ENCODE results near the gene AS3MT. TPM values are rescaled to one million over a fixed set of nuclear protein-coding genes. Genes with fewer than 3 reads are reported as not detected.
A peak's percentile ranks its signal among the peaks of the same experiment; 100 is the strongest.

The AS3MT gene
- total RNA-seq, 2 experiments from 2014 or later, result 0.67 to 0.77 TPM

DNA sequence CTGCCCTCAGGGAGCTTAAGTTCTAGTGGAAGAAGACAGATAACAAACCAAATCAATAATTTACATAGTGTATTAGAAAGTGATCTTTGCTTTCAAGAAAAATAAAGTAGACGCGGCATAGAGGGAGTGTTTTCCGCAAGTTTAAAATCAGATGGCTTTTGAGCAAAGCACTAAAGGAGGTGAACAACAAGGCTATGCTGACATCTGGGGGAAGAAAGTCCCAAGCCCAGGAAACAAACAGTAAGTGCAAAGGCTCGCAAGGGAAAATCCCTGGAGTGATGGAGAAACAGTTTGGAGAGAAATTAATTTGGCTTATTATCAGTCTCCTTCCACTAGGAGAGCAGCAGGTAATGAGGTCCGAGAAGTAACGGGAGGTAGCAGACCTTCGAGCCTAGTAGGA lies 46.9 kb downstream of the AS3MT start:
- no peaks in the 10 kb centered on the region for H3K36me3 ChIP-seq (ENCODE audit: insufficient read depth, low read length)
- H3K4me3 ChIP-seq (ENCODE audit: low read length), result no peak overlapping the region
- POLR2A ChIA-PET, result no interaction called here
- intact Hi-C loops (cut with DNase I, micrococcal nuclease), result loop anchor here (2.0 to 5.0 kb wide), 7 partner anchors 136 to 764 kb away; partner anchors contain the start of genes WBP1L (in 2 of the 2), NOLC1 (in 1 of the 2) and NT5C2 (in 1 of the 2)
- H3K27me3 Mint-ChIP-seq, result peaks cover 32% of the 10 kb centered on the region
- H3K27ac ChIP-seq (ENCODE audit: low read depth in 1 of 2, low read length in 2 of 2), result no peak overlapping the region
- H3K4me1 ChIP-seq (ENCODE audit: insufficient read depth, low read length), result peaks cover 34% of the 10 kb centered on the region
- peaks cover 4 to 8% of the 10 kb centered on the region in 2 experiments for H3K27me3 ChIP-seq (ENCODE audit: control insufficient read depth in 1 of 2, insufficient read depth in 2 of 2, low read length in 2 of 2)
- CTCF ChIA-PET, result interaction anchor here (2.3 kb wide), 1 partner anchor 153 kb away, joined by 28 read pairs; no protein-coding TSS in a partner anchor
- peaks cover 39% of the 10 kb centered on the region for H3K4me1 Mint-ChIP-seq (ENCODE audit: low read depth)
- no peak for TF ChIP-seq CTCF (IDR thresholded peaks at IDR 0.05)
- H3K27ac Mint-ChIP-seq, result no peak overlapping the region
- peak overlapping the region; percentile 98 for H3K4me3 Mint-ChIP-seq
- H3K36me3 Mint-ChIP-seq (ENCODE audit: low read depth), result peaks cover 14% of the 10 kb centered on the region
- no peaks in the 10 kb centered on the region for H3K9me3 Mint-ChIP-seq
- DNase-seq, result no peak
- no peak for ATAC-seq (ENCODE audit: poor library complexity)
- no peaks in the 10 kb centered on the region for H3K9me3 ChIP-seq (ENCODE audit: control insufficient read depth in 1 of 2, insufficient read depth in 1 of 2, low read length in 2 of 2)

DNA sequence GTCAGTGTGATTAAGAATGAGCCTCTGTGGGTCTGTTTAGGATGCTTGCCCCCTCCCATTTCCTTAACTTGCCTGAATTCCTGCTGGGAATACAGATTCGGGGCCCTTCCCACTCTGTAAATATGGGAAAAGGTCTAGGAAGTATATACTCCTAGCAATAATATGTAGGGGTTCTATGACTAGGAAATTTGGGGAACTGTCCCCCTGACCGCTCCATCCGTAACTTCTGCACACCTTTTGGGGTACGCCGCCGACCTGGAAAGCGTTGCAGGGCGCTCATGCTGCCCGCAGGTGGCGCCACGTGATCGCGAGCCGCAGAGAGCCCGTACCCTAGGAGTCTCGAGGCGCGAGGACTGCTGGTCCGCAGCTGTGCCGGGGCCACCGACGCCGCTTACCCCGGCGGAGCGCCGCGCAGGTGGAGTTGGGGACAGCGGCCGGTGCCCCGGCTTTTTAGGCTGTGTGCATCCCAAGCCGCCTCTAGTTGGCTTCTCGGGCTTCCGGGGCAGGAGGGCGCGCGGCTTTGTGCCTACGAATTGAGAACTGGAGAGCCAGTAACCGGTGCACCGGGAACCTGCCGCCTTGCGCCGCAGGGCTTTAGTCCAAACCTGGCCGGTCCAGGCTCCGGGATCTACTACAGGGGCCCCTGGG lies 48.2 kb downstream of the AS3MT start:
- ATAC-seq (ENCODE audit: poor library complexity) (peak; percentile 43), DNase-seq (peak; percentile 68 to 92 (median 77))
- Histone ChIP-seq H3K9me3 (ENCODE audit: control insufficient read depth in 1 of 2, insufficient read depth in 1 of 2, low read length in 2 of 2) (no peaks in the 10 kb centered on the region), H3K4me3 (ENCODE audit: low read length) (peak overlapping the region; percentile 92), H3K27me3 (ENCODE audit: control insufficient read depth in 1 of 2, insufficient read depth in 2 of 2, low read length in 2 of 2) (peaks cover 4 to 8% of the 10 kb centered on the region in 2 experiments), H3K36me3 (ENCODE audit: insufficient read depth, low read length) (no peaks in the 10 kb centered on the region), H3K27ac (ENCODE audit: low read depth in 1 of 2, low read length in 2 of 2) (peak overlapping the region; percentile 89), H3K4me1 (ENCODE audit: insufficient read depth, low read length) (peaks cover 34% of the 10 kb centered on the region)
- Mint-ChIP-seq H3K27ac (peak overlapping the region; percentile 90), H3K4me3 (peak overlapping the region; percentile 98), H3K27me3 (peaks cover 27% of the 10 kb centered on the region), H3K36me3 (ENCODE audit: low read depth) (peaks cover 14% of the 10 kb centered on the region), H3K9me3 (no peaks in the 10 kb centered on the region), H3K4me1 (ENCODE audit: low read depth) (peaks cover 52% of the 10 kb centered on the region)
- TF ChIP-seq CTCF (IDR thresholded peaks at IDR 0.05), result peak; percentile 99
- intact Hi-C loops (cut with DNase I, micrococcal nuclease), result loop anchor here (1.0 to 5.0 kb wide), 10 partner anchors 135 to 765 kb away; partner anchors contain the start of genes WBP1L (in 2 of the 2), NOLC1 (in 1 of the 2), NT5C2 (in 1 of the 2) and TAF5 (in 1 of the 2)
- ChIA-PET POLR2A (interaction anchor here (0.5 to 2.6 kb wide), 23 partner anchors 10 to 497 kb away, joined by 3 to 17 read pairs (median 4); partner anchors contain the start of genes BORCS7, FBXL15, NT5C2 and PCGF6), CTCF (interaction anchor here (0.6 to 2.3 kb wide), 15 partner anchors 12 to 1081 kb away, joined by 3 to 28 read pairs (median 3); partner anchors contain the start of gene NT5C2)

- DNase-seq (peak; percentile 98 to 100 (median 100)), ATAC-seq (ENCODE audit: poor library complexity) (peak; percentile 88)
- Histone ChIP-seq H3K27me3 (ENCODE audit: control insufficient read depth in 1 of 2, insufficient read depth in 2 of 2, low read length in 2 of 2) (peaks cover 3 to 8% of the 10 kb centered on the region in 2 experiments), H3K4me3 (ENCODE audit: low read length) (peak within 1 kb of the TSS; percentile 92), H3K36me3 (ENCODE audit: insufficient read depth, low read length) (no peaks in the 10 kb centered on the region), H3K4me1 (ENCODE audit: insufficient read depth, low read length) (peaks cover 34% of the 10 kb centered on the region), H3K27ac (ENCODE audit: low read depth in 1 of 2, low read length in 2 of 2) (peak within 1 kb of the TSS; percentile 91), H3K9me3 (ENCODE audit: control insufficient read depth in 1 of 2, insufficient read depth in 1 of 2, low read length in 2 of 2) (no peaks in the 10 kb centered on the region)
- intact Hi-C loops (cut with DNase I, micrococcal nuclease), result loop anchor here (1.0 to 5.0 kb wide), 13 partner anchors 63 to 766 kb away; partner anchors contain the start of genes BORCS7 (in 2 of the 2), WBP1L (in 2 of the 2), ACTR1A (in 1 of the 2) and NOLC1 (in 1 of the 2)
- ChIA-PET CTCF (interaction anchor here (0.6 to 2.3 kb wide), 15 partner anchors 12 to 1082 kb away, joined by 3 to 28 read pairs (median 3); partner anchors contain the start of gene NT5C2), POLR2A (interaction anchor here (0.5 to 2.6 kb wide), 24 partner anchors 9 to 498 kb away, joined by 3 to 17 read pairs (median 4); partner anchors contain the start of genes BORCS7, FBXL15, NT5C2 and PCGF6)
- peak within 1 kb of the TSS; percentile 98 for H3K4me3 Mint-ChIP-seq
- TF ChIP-seq CTCF (IDR thresholded peaks at IDR 0.05), result no peak
- no peaks in the 10 kb centered on the region for H3K9me3 Mint-ChIP-seq
- H3K27ac Mint-ChIP-seq, result peak within 1 kb of the TSS; percentile 90
- H3K36me3 Mint-ChIP-seq (ENCODE audit: low read depth), result peaks cover 14% of the 10 kb centered on the region
- peaks cover 59% of the 10 kb centered on the region for H3K4me1 Mint-ChIP-seq (ENCODE audit: low read depth)
- H3K27me3 Mint-ChIP-seq, result peaks cover 22% of the 10 kb centered on the region
These were observed 48.9 kb downstream of the AS3MT start, which contains the start of gene CNNM2 for GRCh38 chr10:102917962-102918816. Gene CNNM2, plus strand, starts transcription at chr10:102918294. Its CDS starts 187 bp downstream, at chr10:102918481.
